Fibroblast of skin of right quadriceps (primary cell): ENCODE results near the gene MAG.
"Not testable (repeated sequence)": the region's sequence is repeated elsewhere in the genome, so short reads cannot be mapped to it uniquely, and the experiment has no call there.

Experiments used
- DNase-seq: peaks from one replicate; pipeline ENCODE4 v3.0.0-alpha.2; 2013

MAG gene

DNA sequence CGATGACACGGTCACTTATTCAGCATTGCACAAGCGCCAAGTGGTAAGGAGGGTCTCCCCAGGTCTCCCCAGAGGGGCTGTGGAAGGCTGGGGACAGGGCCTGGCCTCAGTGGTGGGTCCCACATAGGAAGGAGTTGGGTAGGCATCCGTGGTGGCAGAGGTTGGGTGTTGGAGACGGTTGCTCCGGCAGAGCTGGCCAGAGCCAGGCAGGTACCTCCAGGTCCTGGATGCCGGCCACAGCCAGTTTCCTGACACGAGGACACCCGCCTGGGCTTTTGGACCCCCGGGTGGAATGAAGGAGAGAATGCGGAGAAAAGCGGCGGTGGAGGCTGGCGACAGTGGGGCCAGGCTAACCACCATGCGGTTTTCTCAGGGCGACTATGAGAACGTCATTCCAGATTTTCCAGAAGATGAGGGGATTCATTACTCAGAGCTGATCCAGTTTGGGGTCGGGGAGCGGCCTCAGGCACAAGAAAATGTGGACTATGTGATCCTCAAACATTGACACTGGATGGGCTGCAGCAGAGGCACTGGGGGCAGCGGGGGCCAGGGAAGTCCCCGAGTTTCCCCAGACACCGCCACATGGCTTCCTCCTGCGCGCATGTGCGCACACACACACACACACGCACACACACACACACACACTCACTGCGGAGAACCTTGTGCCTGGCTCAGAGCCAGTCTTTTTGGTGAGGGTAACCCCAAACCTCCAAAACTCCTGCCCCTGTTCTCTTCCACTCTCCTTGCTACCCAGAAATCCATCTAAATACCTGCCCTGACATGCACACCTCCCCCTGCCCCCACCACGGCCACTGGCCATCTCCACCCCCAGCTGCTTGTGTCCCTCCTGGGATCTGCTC lies 54.5 kb downstream of the MAG start:
- no peak for DNase-seq

DNA sequence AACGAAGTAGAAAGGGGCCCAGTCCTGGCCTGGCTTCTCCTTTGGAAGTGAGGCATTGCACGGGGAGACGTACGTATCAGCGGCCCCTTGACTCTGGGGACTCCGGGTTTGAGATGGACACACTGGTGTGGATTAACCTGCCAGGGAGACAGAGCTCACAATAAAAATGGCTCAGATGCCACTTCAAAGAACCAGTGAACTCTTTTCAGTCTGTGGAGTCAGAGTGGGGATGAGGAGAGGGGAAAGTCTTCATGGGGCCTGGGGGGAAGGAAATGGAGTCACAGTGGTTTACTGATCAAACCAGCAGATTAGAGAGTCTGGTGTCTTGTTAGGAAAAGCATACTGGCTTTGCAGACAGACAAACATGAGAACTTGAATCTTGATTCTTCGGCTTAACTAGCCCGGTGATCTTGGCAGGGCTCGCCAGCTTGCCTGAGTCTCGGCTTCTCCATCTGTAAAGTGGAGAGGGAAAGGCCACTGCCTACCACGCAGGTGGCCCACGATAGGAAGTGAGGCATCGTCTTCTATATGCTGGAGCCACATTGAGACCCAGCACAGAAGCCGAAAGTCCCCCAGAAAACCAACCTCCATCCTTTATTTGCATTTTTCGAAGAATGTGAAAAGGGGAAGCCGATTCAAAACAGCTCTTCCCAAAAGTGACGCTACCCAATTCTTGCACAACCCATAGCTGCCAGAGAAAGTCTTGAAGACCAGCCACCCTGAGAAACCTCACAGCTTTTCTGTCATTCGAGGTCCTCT lies 55.4 kb downstream of the MAG start, which contains the start of gene FFAR1:
Gene FFAR1, plus strand, starts transcription at position 732 of the 759 bp plus-strand sequence. CDS start 3,650 bp downstream, outside the sequence.
- DNase-seq, result no peak

DNA sequence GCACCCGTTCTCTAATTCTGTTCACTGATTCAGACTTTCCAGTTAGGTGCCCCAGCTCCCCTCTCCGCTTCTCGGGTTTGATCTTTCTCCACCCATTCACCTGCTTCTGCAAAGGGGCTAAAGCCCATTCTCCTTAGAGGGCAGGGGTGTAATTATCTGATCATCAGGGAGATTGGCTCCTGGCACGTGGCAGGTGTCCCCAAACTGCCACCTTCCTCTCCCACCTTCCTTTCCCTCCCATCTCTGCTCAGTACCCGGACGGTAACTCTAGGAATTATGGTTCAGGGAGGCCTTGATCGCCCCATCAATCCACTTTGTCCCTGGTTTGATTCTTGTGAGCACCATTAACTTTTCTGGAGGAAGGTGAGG lies 56.0 kb downstream of the MAG start:
- DNase-seq, result no peak

DNA sequence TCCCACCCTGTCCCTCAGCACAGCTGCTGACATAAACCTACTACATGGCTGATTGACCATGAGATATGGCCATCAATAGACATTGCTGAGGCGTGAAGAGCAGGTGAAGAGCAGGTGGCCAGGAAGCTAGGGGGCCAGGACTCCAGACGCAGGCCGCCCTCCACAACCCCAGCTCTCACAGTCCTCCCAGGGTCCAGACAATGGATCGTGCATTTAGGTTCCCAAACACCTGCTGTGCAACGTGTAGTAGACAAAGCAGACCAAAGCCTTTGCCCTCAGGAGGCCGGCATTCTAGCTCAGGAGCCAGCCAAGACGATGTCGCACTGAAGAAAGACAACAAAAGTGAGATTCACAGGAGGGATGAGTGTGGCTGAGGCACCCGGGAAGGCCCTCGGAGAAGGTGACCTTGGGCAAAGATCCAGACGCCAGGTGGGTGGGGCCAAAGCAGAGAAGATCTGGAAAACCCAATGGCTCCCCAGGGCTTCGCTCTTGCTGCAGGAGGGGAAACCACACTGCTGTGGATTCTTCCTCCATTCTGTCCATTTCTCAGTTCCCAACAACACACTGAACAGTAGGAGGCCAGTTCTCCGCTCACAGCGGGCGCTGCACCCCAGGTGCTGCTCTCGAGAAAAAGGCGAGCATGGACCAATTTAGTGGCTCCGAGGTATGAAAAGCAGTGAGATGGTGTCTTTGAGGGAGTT lies 57.1 kb downstream of the MAG start:
- no peak for DNase-seq

DNA sequence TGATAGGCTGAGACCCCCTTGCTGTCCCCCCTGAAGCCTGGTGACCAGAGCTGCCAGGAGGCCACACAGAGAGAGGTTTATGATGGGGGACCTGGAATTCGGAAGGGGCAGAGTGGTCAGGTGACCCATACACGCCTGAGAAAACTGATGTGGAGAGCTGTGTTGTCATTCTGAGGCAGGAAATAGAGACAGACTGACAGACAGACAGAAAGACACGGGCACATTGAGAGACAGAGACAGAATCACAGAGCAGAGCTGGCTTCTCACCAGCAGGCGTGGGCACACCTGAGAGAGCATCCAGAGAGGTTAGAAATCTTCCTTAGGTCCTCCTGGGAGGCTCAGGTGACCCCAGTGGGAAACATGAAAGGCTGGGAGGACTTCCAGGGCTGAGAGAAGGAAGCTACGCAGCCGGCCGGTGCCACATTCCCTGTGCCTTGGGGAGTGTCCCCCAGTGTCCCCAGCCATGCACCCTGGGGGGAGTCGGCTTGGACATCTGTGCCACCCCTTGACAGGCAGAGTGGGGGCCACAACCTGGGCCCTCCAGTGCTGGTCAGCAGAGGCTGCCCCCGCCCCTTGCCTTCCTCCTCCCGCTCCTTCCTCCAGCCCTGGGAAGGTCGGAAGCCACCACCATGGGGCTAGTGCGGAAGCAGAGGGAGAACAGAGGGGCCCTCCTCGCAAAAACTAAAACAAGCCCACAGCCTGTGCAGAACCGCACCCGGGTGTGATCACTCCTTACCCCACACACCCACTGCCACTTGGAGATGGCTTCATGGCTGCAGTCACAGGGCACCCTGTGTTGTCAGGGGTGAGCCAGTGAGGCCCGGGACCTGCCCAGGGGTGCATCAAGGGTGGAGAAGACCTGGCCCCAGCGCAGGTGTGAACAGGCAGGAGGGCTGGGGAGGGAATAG lies 57.9 kb downstream of the MAG start:
- no peak for DNase-seq

DNA sequence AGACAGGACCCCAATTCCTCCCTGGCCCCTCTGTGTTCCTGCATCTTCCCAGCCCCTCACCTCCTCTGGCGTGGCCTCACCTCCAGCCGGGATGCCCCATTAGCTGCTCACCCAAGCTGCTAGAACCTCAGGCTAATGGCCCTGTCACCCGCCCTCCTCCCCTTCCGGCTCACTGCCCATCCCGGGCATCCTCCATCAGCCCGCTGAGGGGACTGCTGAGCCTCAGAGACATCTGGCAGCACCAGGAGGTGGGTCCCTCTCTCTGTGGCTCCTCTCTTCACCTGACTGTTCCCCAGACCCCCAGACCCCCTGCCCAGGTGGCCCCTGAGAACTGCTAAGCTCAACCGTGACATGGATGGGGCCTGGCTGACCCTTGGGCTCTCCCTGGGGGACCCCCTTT lies 58.6 kb downstream of the MAG start:
- no peak for DNase-seq

DNA sequence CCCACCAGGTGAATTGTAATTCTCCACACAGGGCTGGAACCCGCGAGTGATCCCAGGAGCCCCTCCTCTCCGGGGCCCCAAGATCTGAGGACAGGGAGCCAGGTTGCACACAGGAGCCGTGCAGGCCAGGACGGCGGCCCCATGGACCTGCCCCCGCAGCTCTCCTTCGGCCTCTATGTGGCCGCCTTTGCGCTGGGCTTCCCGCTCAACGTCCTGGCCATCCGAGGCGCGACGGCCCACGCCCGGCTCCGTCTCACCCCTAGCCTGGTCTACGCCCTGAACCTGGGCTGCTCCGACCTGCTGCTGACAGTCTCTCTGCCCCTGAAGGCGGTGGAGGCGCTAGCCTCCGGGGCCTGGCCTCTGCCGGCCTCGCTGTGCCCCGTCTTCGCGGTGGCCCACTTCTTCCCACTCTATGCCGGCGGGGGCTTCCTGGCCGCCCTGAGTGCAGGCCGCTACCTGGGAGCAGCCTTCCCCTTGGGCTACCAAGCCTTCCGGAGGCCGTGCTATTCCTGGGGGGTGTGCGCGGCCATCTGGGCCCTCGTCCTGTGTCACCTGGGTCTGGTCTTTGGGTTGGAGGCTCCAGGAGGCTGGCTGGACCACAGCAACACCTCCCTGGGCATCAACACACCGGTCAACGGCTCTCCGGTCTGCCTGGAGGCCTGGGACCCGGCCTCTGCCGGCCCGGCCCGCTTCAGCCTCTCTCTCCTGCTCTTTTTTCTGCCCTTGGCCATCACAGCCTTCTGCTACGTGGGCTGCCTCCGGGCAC lies 59.6 kb downstream of the MAG start:
- DNase-seq, result no peak

DNA sequence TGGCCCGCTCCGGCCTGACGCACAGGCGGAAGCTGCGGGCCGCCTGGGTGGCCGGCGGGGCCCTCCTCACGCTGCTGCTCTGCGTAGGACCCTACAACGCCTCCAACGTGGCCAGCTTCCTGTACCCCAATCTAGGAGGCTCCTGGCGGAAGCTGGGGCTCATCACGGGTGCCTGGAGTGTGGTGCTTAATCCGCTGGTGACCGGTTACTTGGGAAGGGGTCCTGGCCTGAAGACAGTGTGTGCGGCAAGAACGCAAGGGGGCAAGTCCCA lies 60.2 kb downstream of the MAG start:
- no peak for DNase-seq

DNA sequence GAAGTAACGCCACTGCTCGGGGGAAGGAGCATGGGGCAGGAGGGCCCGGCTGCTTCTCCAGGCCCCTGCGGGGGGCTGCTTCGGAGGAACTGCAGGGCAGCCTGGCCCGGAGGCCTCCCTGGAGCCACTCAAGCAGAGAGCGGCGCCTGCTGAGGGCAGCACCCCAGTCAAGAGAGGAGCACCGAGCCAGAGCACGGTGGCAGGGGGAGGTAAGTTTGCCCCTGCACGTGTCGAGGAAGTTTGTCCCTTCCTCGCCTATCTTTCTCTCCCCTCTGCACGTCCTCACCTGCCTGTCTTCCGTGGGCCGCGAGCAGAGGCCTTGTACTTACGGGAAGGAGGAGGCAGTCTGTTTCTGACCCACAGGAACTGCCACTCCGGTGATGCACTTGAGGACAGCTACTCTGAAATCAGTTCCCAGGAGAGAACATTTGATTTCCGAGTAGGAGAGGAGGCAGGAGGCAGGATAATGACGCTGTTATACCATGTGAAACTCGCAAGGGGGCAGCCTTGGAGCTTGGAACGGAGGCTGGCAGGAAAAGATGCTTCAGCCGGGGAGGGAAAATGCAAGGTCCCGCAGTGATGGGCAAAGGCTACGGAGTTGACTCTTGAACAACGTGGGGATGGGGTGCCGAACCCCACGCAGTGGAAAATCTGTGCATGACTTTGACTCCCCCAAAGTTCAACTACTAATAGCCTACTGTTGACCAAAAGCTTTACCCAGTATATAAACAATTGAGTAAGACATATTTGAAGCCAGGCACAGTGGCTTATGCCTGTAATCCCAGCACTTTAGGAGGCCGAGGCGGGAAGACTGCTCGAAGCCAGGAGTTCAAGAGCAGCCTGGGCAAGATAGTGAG lies 60.7 kb downstream of the MAG start:
- DNase-seq, result peak; percentile 68

DNA sequence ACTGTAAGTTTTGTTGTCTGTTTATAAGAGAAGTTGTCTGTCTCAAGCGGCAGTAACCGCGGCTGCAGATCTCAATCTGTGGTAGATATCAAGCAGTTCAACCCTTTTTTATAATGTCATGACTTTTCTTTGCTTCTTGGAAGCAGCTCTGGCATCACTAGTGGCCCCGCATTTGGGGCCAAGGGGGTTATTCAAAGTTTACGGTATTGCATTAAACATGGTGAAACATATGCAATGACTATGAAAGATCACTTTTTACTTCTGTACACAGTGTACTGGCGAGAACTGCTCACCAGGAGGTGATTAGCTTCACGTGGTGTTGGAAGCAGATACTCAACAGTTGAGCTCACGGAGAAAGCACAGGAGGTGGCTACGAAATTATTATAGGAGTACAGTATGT lies 61.7 kb downstream of the MAG start:
- no peak for DNase-seq

DNA sequence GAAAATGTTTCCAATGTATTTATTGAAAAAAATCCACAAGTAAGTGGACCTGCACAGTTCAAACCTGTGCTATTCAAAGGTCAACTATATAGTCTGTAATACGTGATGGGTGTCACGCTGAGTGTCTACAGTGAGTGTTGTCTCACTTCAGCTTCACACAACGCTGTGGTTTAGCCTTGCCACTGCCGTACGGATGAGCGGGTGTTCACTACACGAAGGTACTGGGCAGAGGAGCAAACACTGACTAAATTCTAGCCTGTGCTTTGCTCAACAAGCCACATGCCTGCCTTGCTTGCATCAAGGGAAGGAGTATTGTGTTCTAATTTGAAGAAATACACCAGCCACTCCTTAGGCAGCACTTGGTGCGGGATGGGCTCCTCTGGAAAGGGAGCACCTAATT lies 62.9 kb downstream of the MAG start:
- no peak for DNase-seq

DNA sequence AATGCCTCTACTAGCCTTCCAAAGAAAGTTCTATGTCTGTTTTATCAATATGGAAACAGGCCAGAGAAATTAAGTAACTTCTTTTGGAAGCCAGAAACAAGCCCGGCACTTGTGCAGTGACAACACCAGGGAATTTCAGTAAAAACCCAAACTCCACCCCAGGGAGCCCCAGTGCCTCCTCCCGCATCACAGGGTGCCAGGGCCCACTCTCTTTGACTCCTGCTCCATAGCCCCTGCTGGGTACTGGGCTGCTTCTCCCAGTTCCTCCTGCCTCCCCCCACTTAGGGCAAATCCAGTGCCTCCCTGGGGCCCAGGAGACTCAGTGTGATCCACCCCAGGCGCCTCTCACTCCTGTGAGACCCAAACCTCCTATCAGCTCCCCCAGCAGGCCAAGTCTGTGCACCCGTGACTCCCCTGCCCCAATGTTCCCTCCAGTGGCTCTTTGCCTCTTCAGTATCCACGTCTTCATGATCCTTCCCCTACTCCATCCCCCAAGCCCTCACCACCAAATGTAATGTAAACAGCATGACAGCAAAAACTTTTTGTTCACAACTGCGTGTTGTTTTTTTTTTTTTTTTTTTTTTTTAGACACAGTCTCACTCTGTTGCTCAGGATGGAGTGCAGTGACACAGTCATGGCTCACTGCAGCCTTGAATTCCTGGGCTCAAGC lies 64.0 kb downstream of the MAG start:
- no peak for DNase-seq

DNA sequence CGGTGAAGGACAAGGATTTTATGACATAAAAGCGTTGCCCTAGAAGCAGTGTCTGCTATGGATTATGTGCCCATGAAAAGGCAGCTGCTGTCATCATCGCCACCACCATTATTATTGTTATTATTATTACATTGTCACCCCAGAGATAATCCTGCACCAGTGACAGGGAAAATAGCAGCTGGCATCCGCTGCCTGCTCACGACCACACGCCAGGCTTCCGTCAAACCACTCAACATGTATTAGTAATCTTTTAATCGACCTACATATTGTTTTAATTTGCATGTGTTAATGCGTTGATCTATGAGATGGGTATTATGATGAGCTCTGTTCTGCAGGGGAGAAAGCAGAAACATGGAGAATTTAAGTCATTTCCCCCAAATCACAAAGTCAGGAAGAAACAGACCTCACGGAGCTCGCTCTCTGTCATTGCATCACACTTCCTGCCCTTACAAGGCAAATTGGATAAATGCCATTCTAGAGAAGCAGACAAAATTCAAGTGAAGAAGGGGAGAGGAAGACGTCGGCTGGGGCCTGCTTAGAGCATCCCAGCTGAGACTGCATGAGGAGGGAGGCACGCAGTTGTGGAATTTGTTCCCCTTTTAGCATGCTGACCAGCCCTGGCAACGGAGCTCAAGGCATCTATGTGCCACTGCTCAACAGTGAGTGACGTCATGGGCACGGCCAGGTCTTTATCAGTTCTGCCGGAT lies 66.1 kb downstream of the MAG start, which contains the start of gene FFAR3:
Gene FFAR3, plus strand, starts transcription at position 594 of the 707 bp plus-strand sequence. CDS start 431 bp downstream, outside the sequence.
- DNase-seq, result peak; percentile 58

DNA sequence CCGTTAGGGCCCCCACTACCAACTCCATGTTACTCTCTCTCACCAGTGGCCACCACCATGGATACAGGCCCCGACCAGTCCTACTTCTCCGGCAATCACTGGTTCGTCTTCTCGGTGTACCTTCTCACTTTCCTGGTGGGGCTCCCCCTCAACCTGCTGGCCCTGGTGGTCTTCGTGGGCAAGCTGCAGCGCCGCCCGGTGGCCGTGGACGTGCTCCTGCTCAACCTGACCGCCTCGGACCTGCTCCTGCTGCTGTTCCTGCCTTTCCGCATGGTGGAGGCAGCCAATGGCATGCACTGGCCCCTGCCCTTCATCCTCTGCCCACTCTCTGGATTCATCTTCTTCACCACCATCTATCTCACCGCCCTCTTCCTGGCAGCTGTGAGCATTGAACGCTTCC lies 66.9 kb downstream of the MAG start:
- not testable (repeated sequence) for DNase-seq

DNA sequence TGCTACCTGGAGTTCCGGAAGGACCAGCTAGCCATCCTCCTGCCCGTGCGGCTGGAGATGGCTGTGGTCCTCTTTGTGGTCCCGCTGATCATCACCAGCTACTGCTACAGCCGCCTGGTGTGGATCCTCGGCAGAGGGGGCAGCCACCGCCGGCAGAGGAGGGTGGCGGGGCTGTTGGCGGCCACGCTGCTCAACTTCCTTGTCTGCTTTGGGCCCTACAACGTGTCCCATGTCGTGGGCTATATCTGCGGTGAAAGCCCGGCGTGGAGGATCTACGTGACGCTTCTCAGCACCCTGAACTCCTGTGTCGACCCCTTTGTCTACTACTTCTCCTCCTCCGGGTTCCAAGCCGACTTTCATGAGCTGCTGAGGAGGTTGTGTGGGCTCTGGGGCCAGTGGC lies 67.4 kb downstream of the MAG start:
- not testable (repeated sequence) for DNase-seq

DNA sequence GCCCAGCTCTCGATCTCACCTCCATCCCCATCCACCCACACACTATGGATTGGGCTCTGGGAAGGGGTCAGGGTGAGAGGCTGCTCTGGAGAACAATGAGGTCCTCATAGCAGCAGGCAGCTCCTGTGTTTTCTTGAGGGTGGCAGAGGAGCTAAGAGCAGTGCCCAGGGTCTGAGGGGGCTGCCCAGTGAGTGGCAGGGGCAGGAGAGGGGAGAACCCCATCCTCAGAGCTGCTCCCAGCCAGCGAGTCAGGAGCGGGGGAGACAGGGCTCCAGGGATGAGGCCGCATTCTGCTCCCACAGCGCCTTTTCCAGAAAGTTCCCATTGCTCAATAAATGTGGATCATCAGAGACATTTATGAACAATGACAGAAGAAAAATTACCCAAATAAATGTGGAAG lies 68.1 kb downstream of the MAG start:
- not testable (repeated sequence) for DNase-seq

DNA sequence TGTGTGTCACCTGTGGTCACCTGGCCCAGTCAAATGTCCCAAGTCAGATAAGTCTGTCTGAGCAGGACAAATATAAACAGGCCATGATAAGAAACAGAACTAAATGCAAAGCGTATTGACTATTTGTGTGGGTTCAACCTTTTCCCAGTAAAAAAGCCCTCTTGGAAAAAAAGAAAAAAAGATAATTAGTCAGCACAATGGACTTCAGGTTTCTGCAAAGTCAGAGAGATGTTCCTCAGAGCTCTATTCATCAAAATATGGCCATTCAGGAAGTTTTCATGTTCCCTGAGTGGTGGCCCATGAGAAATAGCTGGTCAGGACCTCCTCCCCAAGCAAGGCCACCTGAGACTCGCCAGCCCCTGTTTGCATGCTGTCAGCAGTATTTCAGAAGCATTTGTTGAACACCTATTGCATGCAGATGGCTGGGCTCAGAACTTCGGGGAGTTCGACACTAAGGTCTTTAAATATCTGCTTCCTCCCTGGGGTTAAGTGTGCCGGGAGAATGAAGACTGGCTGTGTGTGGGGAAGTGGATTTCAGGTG lies 69.0 kb downstream of the MAG start:
- DNase-seq, result no peak

DNA sequence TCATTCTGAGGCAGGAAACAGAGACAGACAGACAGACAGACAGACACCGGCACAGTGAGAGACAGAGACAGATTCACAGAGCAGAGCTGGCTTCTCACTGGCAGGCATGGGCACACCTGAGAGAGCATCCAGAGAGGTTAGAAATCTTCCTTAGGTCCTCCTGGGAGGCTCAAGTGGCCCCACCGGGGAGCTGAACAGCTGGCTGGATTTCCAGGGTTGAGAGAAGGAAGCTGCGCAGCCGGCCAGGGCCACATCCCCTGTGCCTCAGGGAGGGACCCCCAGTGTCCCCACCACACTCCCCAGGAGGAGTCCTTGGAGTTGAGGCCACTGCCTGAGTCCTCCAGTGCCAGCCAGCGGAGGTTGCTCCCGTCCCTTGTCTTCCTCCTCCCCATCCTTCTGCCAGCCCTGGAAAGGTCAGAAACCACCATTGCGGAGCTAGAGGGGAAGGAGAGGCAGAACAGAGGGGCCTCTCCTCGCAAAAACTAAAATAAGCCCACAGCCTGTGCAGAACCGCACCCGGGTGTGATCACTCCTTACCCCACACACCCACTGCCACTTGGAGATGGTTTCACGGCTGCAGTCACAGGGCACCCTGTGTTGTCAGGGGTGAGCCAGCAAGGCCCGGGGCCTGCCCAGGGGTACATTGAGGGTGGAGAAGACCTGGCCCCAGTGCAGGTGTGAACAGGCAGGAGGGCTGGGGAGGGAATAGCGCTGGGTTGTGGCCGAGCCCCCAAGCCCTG lies 70.5 kb downstream of the MAG start:
- no peak for DNase-seq
